Stimulated activated memory B cell treated with anti-CD40 and anti-IgM and Interleukin-4, amounts not matched to agents 10 μg/mL and 1 μg/mL and 100 μg/mL, for 72 hours (primary cell): Measurements from ENCODE around the gene CSN1S1.

Experiments used
- ATAC-seq: fragments of 150-1000 bp; cut with Tn5 transposase; 2 replicates; pipeline ENCODE4 v1.10.0; 2021
- H3K27ac Mint-ChIP-seq: one replicate; pipeline ENCODE4 v1.8.0; 2022; ENCODE audit warnings: mild to moderate bottlenecking, mixed read lengths
- H3K27me3 Mint-ChIP-seq: one replicate; pipeline ENCODE4 v1.8.0; 2022; ENCODE audit warnings: mixed read lengths
- H3K36me3 Mint-ChIP-seq: one replicate; pipeline ENCODE4 v1.8.0; 2022; ENCODE audit warnings: mixed read lengths
- H3K4me1 Mint-ChIP-seq: one replicate; pipeline ENCODE4 v1.8.0; 2022; ENCODE audit warnings: mixed read lengths
- H3K4me3 Mint-ChIP-seq: one replicate; pipeline ENCODE4 v1.8.0; 2022; ENCODE audit warnings: mild to moderate bottlenecking, moderate library complexity, mixed read lengths
- H3K9me3 Mint-ChIP-seq: one replicate; pipeline ENCODE4 v1.8.0; 2022; ENCODE audit warnings: mixed read lengths

The CSN1S1 gene

DNA sequence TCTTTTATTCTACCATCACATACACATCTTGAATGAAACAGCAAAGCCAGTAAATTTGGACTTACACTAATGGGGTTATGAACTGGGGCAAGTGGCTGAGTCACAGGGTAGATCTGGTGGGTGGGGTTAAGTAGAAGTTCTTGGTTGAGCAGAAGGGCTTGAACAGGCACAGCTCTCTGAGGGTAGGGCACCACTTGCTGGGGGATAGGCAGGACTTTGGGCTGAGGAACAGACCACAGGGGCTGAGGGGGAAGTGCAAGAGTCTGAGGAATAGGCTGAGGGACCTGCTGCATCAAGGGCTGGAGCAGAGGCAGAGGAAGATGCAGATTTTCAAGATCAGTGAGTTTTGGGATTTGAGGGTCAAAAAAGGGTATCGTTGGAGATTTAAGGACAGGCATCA is 26.3 kb downstream of the CSN1S1 start:
- H3K4me1 Mint-ChIP-seq: no peaks in the 10 kb centered on the region
- H3K27me3 Mint-ChIP-seq: no peaks in the 10 kb centered on the region
- no peak overlapping the region for H3K4me3 Mint-ChIP-seq
- no peaks in the 10 kb centered on the region for H3K9me3 Mint-ChIP-seq
- no peaks in the 10 kb centered on the region for H3K36me3 Mint-ChIP-seq
- ATAC-seq: peak; percentile 39
- H3K27ac Mint-ChIP-seq: no peak overlapping the region

DNA sequence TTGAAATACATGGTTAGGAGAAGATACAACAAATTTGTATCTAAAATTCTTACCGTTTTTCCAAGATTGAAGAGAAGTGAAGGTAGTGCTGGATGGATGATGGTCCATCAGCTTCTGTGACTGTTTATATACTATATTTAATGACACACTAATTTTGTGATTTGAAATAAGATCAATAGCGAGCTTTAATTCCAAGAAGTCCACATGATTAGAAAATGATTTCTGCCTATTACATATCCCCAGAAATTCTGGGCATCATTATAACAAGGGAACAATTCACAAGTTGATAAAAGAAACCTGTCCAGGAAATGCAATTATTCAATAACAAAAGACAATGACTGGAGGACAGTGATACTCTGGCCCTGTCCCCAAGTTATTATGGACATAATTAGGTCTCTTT is 34.8 kb downstream of the CSN1S1 start, which contains the start of gene CSN2:
Gene CSN2, minus strand, starts transcription at position 101 of the 400 bp plus-strand sequence. CDS start 4,733 bp downstream, outside the sequence.
- H3K36me3 Mint-ChIP-seq: no peaks in the 10 kb centered on the region
- H3K27ac Mint-ChIP-seq: no peak within 1 kb of the TSS
- H3K27me3 Mint-ChIP-seq: no peaks in the 10 kb centered on the region
- ATAC-seq: no peak
- no peak within 1 kb of the TSS for H3K4me3 Mint-ChIP-seq
- H3K4me1 Mint-ChIP-seq: no peaks in the 10 kb centered on the region
- peaks cover 3% of the 10 kb centered on the region for H3K9me3 Mint-ChIP-seq

DNA sequence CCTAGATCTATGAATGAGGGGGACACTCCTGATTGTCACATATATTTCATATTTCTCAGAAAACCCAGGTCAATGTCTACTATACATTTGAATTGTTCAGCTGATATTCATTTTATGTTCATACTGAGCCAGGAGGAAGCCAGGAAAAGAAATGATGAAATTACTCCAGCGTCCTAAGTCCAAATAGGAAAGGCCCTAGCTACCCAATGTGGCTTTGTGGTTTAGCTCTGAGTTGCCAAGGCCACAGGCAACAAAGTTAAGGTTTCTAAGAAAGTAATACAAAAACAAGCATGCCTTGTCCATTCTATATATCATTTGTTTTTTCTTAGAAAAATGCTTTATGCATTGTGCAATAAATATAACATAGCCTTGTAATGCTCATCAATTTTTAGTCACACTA is 39.2 kb downstream of the CSN1S1 start:
- no peak overlapping the region for H3K27ac Mint-ChIP-seq
- no peak for ATAC-seq
- H3K36me3 Mint-ChIP-seq: no peaks in the 10 kb centered on the region
- H3K27me3 Mint-ChIP-seq: no peaks in the 10 kb centered on the region
- no peaks in the 10 kb centered on the region for H3K4me1 Mint-ChIP-seq
- H3K9me3 Mint-ChIP-seq: peaks cover 3% of the 10 kb centered on the region
- H3K4me3 Mint-ChIP-seq: no peak overlapping the region

DNA sequence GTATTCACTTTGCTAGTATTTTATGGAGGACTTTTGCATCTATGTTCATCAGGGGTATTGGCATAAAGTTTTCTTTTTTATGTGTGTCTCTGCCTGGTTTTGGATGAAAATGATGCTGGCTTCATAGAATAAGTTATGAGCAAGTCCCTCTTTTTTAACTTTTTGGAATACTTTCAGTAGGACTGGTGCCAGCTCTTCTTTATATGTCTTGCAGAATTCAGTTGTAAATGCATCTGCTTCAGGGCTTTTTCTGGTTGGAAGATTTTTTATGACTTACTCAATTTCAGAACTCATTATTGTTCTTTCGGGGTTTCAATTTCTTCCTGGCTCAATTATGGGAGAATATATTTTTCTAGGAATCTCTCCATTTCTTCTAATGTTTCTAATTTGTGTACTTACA is 43.8 kb downstream of the CSN1S1 start:
- Mint-ChIP-seq H3K4me1 (no peaks in the 10 kb centered on the region), H3K27me3 (no peaks in the 10 kb centered on the region), H3K9me3 (no peaks in the 10 kb centered on the region), H3K36me3 (no peaks in the 10 kb centered on the region), H3K27ac (no peak overlapping the region), H3K4me3 (no peak overlapping the region)
- no peak for ATAC-seq

- no peaks in the 10 kb centered on the region for H3K27me3 Mint-ChIP-seq
- no peaks in the 10 kb centered on the region for H3K4me1 Mint-ChIP-seq
- no peak for ATAC-seq
- H3K4me3 Mint-ChIP-seq: no peak overlapping the region
- H3K36me3 Mint-ChIP-seq: no peaks in the 10 kb centered on the region
- no peak overlapping the region for H3K27ac Mint-ChIP-seq
- H3K9me3 Mint-ChIP-seq: no peaks in the 10 kb centered on the region
Observed at GRCh38 chr4:69977582-69977981, 46.7 kb downstream of the CSN1S1 start.

DNA sequence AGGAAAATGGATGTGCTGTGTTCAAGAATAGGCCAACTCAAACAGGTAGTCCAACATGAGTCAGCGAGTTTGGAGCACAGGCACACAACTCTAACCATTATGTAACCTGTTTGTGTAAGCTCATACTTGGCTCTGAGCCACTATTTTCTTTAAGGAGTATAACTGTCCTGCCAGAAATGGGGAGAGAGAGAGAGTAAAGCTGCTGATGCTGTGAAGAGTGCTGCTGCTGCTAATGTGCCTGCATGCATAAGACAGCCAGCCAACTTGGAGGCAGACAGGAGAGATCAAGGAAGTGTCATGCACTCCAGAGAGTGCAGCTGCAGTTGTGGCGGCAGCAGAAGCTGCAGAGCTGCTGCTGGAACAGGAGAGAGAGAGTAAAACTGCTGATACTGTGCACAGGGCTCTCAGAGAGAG is 53.2 kb downstream of the CSN1S1 start:
- no peak overlapping the region for H3K27ac Mint-ChIP-seq
- no peak overlapping the region for H3K4me3 Mint-ChIP-seq
- H3K36me3 Mint-ChIP-seq: no peaks in the 10 kb centered on the region
- H3K4me1 Mint-ChIP-seq: no peaks in the 10 kb centered on the region
- H3K27me3 Mint-ChIP-seq: no peaks in the 10 kb centered on the region
- ATAC-seq: peak; percentile 41
- no peaks in the 10 kb centered on the region for H3K9me3 Mint-ChIP-seq

DNA sequence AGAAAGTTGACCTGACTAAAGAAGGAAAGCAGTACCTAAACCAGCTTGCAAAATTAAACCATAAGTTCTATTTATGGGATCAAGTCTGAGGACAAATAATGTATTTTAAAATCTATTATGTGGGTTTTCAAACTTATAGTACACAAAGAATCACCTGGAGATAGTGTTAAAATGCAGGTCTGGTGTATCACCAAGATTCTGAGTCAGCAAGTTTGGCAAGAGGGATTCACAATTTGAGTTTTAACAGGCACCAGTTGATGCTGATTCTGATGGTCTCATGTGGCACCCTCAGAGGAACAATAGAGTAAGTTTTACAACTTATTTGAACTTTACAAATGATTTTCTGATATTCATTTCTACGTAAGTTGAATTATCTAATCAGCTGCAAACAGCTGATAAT is 55.8 kb downstream of the CSN1S1 start:
- H3K27ac Mint-ChIP-seq: no peak overlapping the region
- ATAC-seq: no peak
- no peak overlapping the region for H3K4me3 Mint-ChIP-seq
- H3K27me3 Mint-ChIP-seq: no peaks in the 10 kb centered on the region
- no peaks in the 10 kb centered on the region for H3K4me1 Mint-ChIP-seq
- no peaks in the 10 kb centered on the region for H3K36me3 Mint-ChIP-seq
- no peaks in the 10 kb centered on the region for H3K9me3 Mint-ChIP-seq

- Mint-ChIP-seq H3K9me3 (peaks cover 3% of the 10 kb centered on the region), H3K27ac (no peak overlapping the region), H3K36me3 (no peaks in the 10 kb centered on the region), H3K4me1 (no peaks in the 10 kb centered on the region), H3K4me3 (no peak overlapping the region), H3K27me3 (no peaks in the 10 kb centered on the region)
- ATAC-seq: no peak
Observed at GRCh38 chr4:69991016-69991415, 60.1 kb downstream of the CSN1S1 start.

- Mint-ChIP-seq H3K27me3 (no peaks in the 10 kb centered on the region), H3K9me3 (peaks cover 7% of the 10 kb centered on the region), H3K4me3 (no peak overlapping the region), H3K4me1 (no peaks in the 10 kb centered on the region), H3K36me3 (no peaks in the 10 kb centered on the region), H3K27ac (no peak overlapping the region)
- no peak for ATAC-seq
Observed at GRCh38 chr4:69994782-69995181, 63.9 kb downstream of the CSN1S1 start.

GRCh38 chr4:69995526-69996016 is 64.7 kb downstream of the CSN1S1 start, which contains the start of gene STATH:
Gene STATH (plus strand): TSS chr4:69995966. CDS start chr4:69998438, 2,472 bp downstream.
- Mint-ChIP-seq H3K36me3 (no peaks in the 10 kb centered on the region), H3K4me3 (no peak within 1 kb of the TSS), H3K27ac (no peak within 1 kb of the TSS), H3K9me3 (peaks cover 7% of the 10 kb centered on the region), H3K4me1 (no peaks in the 10 kb centered on the region), H3K27me3 (no peaks in the 10 kb centered on the region)
- ATAC-seq: no peak
